ENCODE measurements around the gene COBLL1. TPM values are rescaled to one million over a fixed set of nuclear protein-coding genes. Genes with fewer than 3 reads are reported as not detected.

Gene COBLL1
- total and polyA plus RNA-seq, 2 donors (not counting 1 experiment from before 2014, with no cell fraction given): 10.1 to 11.9 TPM

- Histone ChIP-seq H3K4me3 (replicated peaks in 1 of 4; ENCODE audit: control extremely low read depth in 1 of 4, insufficient read depth in 1 of 4, low read depth in 3 of 4, low read length in 4 of 4) (no peak overlapping the region), H4K20me1 (ENCODE audit: control insufficient read depth, extremely low read depth, insufficient read depth, low read length) (no peaks in the 10 kb centered on the region), H3K9ac (ENCODE audit: insufficient read depth, low read length) (no peak overlapping the region), H3K4me1 (ENCODE audit: control insufficient read depth, extremely low read depth, insufficient read depth, low read length) (no peaks in the 10 kb centered on the region), H3K79me2 (ENCODE audit: control insufficient read depth, insufficient read depth, low read length) (no peaks in the 10 kb centered on the region), H2AFZ (ENCODE audit: low read length) (no peak overlapping the region), H3K36me3 (ENCODE audit: control insufficient read depth, insufficient read depth, low read length) (no peaks in the 10 kb centered on the region), H3K27ac (ENCODE audit: insufficient read depth, low read length) (no peak overlapping the region), H3K4me2 (ENCODE audit: extremely low read depth, insufficient read depth, low read length) (no peak overlapping the region), H3K27me3 (ENCODE audit: control insufficient read depth, insufficient read depth, low read length) (no peaks in the 10 kb centered on the region), H3K9me3 (ENCODE audit: control insufficient read depth, insufficient read depth, low read depth, low read length) (no peaks in the 10 kb centered on the region)
- TF ChIP-seq EZH2 (IDR thresholded peaks at IDR 0.05; ENCODE audit: low read length, missing control alignments) (no peak), CTCF (conservative IDR thresholded peaks at IDR 0.05 in 1 of 2, IDR thresholded peaks at IDR 0.05 in 1 of 2; ENCODE audit: low read depth in 1 of 2, low read length in 2 of 2) (no peak)
- no peak for DNase-seq (ENCODE audit: low read depth in 2 of 2)
These were observed 39.9 kb upstream of the COBLL1 start for GRCh38 chr2:164881524-164881923.

- TF ChIP-seq EZH2 (IDR thresholded peaks at IDR 0.05; ENCODE audit: low read length, missing control alignments) (no peak), CTCF (conservative IDR thresholded peaks at IDR 0.05 in 1 of 2, IDR thresholded peaks at IDR 0.05 in 1 of 2; ENCODE audit: low read depth in 1 of 2, low read length in 2 of 2) (no peak)
- Histone ChIP-seq H3K4me2 (ENCODE audit: extremely low read depth, insufficient read depth, low read length) (no peak overlapping the region), H3K4me1 (ENCODE audit: control insufficient read depth, extremely low read depth, insufficient read depth, low read length) (no peaks in the 10 kb centered on the region), H3K79me2 (ENCODE audit: control insufficient read depth, insufficient read depth, low read length) (no peaks in the 10 kb centered on the region), H3K36me3 (ENCODE audit: control insufficient read depth, insufficient read depth, low read length) (no peaks in the 10 kb centered on the region), H2AFZ (ENCODE audit: low read length) (no peak overlapping the region), H4K20me1 (ENCODE audit: control insufficient read depth, extremely low read depth, insufficient read depth, low read length) (no peaks in the 10 kb centered on the region), H3K27me3 (ENCODE audit: control insufficient read depth, insufficient read depth, low read length) (no peaks in the 10 kb centered on the region), H3K27ac (ENCODE audit: insufficient read depth, low read length) (no peak overlapping the region), H3K4me3 (replicated peaks in 1 of 4; ENCODE audit: control extremely low read depth in 1 of 4, insufficient read depth in 1 of 4, low read depth in 3 of 4, low read length in 4 of 4) (no peak overlapping the region), H3K9me3 (ENCODE audit: control insufficient read depth, insufficient read depth, low read depth, low read length) (no peaks in the 10 kb centered on the region), H3K9ac (ENCODE audit: insufficient read depth, low read length) (no peak overlapping the region)
- peak in 1 of 2 donors; percentile 35 for DNase-seq (ENCODE audit: low read depth in 2 of 2)
These were observed 38.4 kb upstream of the COBLL1 start for GRCh38 chr2:164879901-164880535.

GRCh38 chr2:164877927-164878326 lies 36.3 kb upstream of the COBLL1 start:
- no peak for DNase-seq (ENCODE audit: low read depth in 2 of 2)
- Histone ChIP-seq H3K9ac (ENCODE audit: insufficient read depth, low read length) (no peak overlapping the region), H2AFZ (ENCODE audit: low read length) (no peak overlapping the region), H3K4me2 (ENCODE audit: extremely low read depth, insufficient read depth, low read length) (no peak overlapping the region), H4K20me1 (ENCODE audit: control insufficient read depth, extremely low read depth, insufficient read depth, low read length) (no peaks in the 10 kb centered on the region), H3K79me2 (ENCODE audit: control insufficient read depth, insufficient read depth, low read length) (no peaks in the 10 kb centered on the region), H3K4me3 (replicated peaks in 1 of 4; ENCODE audit: control extremely low read depth in 1 of 4, insufficient read depth in 1 of 4, low read depth in 3 of 4, low read length in 4 of 4) (no peak overlapping the region), H3K36me3 (ENCODE audit: control insufficient read depth, insufficient read depth, low read length) (no peaks in the 10 kb centered on the region), H3K4me1 (ENCODE audit: control insufficient read depth, extremely low read depth, insufficient read depth, low read length) (no peaks in the 10 kb centered on the region), H3K9me3 (ENCODE audit: control insufficient read depth, insufficient read depth, low read depth, low read length) (no peaks in the 10 kb centered on the region), H3K27ac (ENCODE audit: insufficient read depth, low read length) (no peak overlapping the region), H3K27me3 (ENCODE audit: control insufficient read depth, insufficient read depth, low read length) (no peaks in the 10 kb centered on the region)
- no peak for TF ChIP-seq CTCF (conservative IDR thresholded peaks at IDR 0.05 in 1 of 2, IDR thresholded peaks at IDR 0.05 in 1 of 2; ENCODE audit: low read depth in 1 of 2, low read length in 2 of 2)
- no peak for TF ChIP-seq EZH2 (IDR thresholded peaks at IDR 0.05; ENCODE audit: low read length, missing control alignments)

Measured in fibroblast of lung (primary cell).